Measurements from ENCODE around the gene RGS10. TPM values are rescaled to one million over a fixed set of nuclear protein-coding genes. Genes with fewer than 3 reads are reported as not detected.
A peak's percentile ranks its signal among the peaks of the same experiment; 100 is the strongest.

Gene RGS10
- total and polyA plus RNA-seq, 9 of the 15 experiments (the other 6 are each of a cell fraction or from before 2014, with no cell fraction given), result 31.9 to 123 (median 62.1) TPM

GRCh38 chr10:119525116-119525515 lies 17.4 kb downstream of the RGS10 start:
- ATAC-seq, result no peak
- Histone ChIP-seq H3K27ac (ENCODE audit: extremely low read depth, low read depth, low read length) (no peak overlapping the region), H3K4me3 (no peak overlapping the region), H3K27me3 (ENCODE audit: control insufficient read depth in 2 of 2, insufficient read depth in 2 of 2, low read length in 2 of 2) (no peaks in the 10 kb centered on the region), H3K9me1 (ENCODE audit: control insufficient read depth, insufficient read depth, low read length) (no peaks in the 10 kb centered on the region), H2AFZ (ENCODE audit: low read depth, low read length) (no peak overlapping the region), H3K4me1 (replicated peaks in 1 of 2; ENCODE audit: control insufficient read depth in 2 of 2, insufficient read depth in 2 of 2, low read length in 2 of 2) (peaks cover 10 to 14% of the 10 kb centered on the region in 2 experiments), H3K79me2 (ENCODE audit: control insufficient read depth, insufficient read depth, low read length) (peaks cover 25% of the 10 kb centered on the region), H3K9ac (ENCODE audit: insufficient read depth in 1 of 2, low read depth in 2 of 2, low read length in 2 of 2) (0 out of 4 replicates have a peak overlapping the region, but pooled peaks of 1 of the 2 experiments have one; percentile 36), H3K9me3 (replicated peaks; ENCODE audit: control insufficient read depth, insufficient read depth, low read depth, low read length) (no peaks in the 10 kb centered on the region), H3K36me3 (ENCODE audit: control insufficient read depth, insufficient read depth, low read length) (peaks cover 43% of the 10 kb centered on the region; the same call in 2 of the 3 replicates), H4K20me1 (replicated peaks; ENCODE audit: control insufficient read depth, insufficient read depth, low read length) (no peaks in the 10 kb centered on the region), H3K4me2 (ENCODE audit: insufficient read depth, low read length) (no peak overlapping the region)
- no peak for DNase-seq (ENCODE audit: extremely low read depth in 1 of 4, low spot score in 3 of 4)
- TF ChIP-seq CHD2 (IDR thresholded peaks at IDR 0.05; ENCODE audit: low read depth, low read length) (no peak), NCOA4 (IDR thresholded peaks at IDR 0.05; ENCODE audit: partially characterized antibody) (no peak), CREM (IDR thresholded peaks at IDR 0.05; ENCODE audit: low read depth) (no peak), FOS (IDR thresholded peaks at IDR 0.05; ENCODE audit: extremely low read depth, insufficient read length) (no peak), BCL6 (CRISPR knock-in tag; IDR thresholded peaks at IDR 0.05) (no peak), CREB3 (tag; conservative IDR thresholded peaks at IDR 0.05; ENCODE audit: low read depth) (no peak), RNF219 (CRISPR knock-in tag; IDR thresholded peaks at IDR 0.05) (no peak), BHLHE40 (IDR thresholded peaks at IDR 0.05; ENCODE audit: low read length) (no peak), PKNOX1 (IDR thresholded peaks at IDR 0.05) (no peak), GATAD2B (IDR thresholded peaks at IDR 0.05; ENCODE audit: borderline replicate concordance) (no peak), FOXP1 (CRISPR knock-in tag; IDR thresholded peaks at IDR 0.05) (no peak), BCOR (IDR thresholded peaks at IDR 0.05) (no peak), WHSC1 (IDR thresholded peaks at IDR 0.05; ENCODE audit: low read length) (no peak)
- TF ChIP-seq, protein P1, sequence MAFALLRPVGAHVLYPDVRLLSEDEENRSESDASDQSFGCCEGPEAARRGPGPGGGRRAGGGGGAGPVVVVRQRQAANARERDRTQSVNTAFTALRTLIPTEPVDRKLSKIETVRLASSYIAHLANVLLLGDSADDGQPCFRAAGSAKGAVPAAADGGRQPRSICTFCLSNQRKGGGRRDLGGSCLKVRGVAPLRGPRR (CRISPR knock-in tag; IDR thresholded peaks at IDR 0.05), result no peak
- TF ChIP-seq, protein P2, sequence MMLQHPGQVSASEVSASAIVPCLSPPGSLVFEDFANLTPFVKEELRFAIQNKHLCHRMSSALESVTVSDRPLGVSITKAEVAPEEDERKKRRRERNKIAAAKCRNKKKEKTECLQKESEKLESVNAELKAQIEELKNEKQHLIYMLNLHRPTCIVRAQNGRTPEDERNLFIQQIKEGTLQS (IDR thresholded peaks at IDR 0.05), result no peak
- TF ChIP-seq, protein P2 (CRISPR knock-in tag; conservative IDR thresholded peaks at IDR 0.05), result no peak
- ChIA-PET POLR2A (no interaction called here), CTCF (ENCODE audit: low intra/inter-chr PET ratio) (no interaction called here)
- FAIRE-seq, result no peak
- BruUV-seq (replicated peaks), result no TSS peak
- 100% methylated on average over 4 of the region's 5 CpGs for WGBS (ENCODE audit: insufficient coverage, low coverage, missing lambda C conversion rate)
- in situ Hi-C loops (cut with MboI), result no loop called here
- intact Hi-C loops (cut with micrococcal nuclease), result no loop called here
